ENCODE data around the gene SLC16A3.
"Not testable (repeated sequence)": the region's sequence is repeated elsewhere in the genome, so short reads cannot be mapped to it uniquely, and the experiment has no call there.

DNA sequence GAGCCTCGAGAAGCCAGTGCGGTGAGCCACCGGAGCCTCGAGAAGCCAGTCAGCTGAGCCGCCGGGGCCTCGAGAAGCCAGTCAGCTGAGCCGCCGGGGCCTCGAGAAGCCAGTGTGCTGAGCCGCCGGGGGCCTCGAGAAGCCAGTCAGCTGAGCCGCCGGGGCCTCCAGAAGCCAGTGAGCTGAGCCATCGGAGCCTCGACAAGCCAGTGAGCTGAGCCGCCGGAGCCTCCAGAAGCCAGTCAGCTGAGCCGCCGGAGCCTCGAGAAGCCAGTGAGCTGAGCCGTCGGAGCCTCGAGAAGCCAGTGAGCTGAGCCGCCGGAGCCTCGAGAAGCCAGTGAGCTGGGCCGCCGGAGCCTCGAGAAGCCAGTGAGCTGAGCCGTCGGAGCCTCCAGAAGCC lies 25.9 kb downstream of the SLC16A3 start:
- TF ChIP-seq, protein P1, sequence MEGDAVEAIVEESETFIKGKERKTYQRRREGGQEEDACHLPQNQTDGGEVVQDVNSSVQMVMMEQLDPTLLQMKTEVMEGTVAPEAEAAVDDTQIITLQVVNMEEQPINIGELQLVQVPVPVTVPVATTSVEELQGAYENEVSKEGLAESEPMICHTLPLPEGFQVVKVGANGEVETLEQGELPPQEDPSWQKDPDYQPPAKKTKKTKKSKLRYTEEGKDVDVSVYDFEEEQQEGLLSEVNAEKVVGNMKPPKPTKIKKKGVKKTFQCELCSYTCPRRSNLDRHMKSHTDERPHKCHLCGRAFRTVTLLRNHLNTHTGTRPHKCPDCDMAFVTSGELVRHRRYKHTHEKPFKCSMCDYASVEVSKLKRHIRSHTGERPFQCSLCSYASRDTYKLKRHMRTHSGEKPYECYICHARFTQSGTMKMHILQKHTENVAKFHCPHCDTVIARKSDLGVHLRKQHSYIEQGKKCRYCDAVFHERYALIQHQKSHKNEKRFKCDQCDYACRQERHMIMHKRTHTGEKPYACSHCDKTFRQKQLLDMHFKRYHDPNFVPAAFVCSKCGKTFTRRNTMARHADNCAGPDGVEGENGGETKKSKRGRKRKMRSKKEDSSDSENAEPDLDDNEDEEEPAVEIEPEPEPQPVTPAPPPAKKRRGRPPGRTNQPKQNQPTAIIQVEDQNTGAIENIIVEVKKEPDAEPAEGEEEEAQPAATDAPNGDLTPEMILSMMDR (IDR thresholded peaks at IDR 0.05; ENCODE audit: control extremely low read depth in 1 of 3, insufficient read depth in 1 of 3, low read depth in 1 of 3, low read length in 3 of 3), result not testable (repeated sequence)
- TF ChIP-seq CHD1, POLR2AphosphoS5 (IDR thresholded peaks at IDR 0.05; ENCODE audit: low read depth, low read length): not testable (repeated sequence)

Measured in H1 (cell line).